KBM-7 (cell line): ENCODE results near the gene AGBL4.

Source experiments
- DNase-seq: peaks from one replicate; pipeline ENCODE4 v3.0.0-alpha.2; 2015
- in situ Hi-C: fragments of 300-500 bp; cut with MboI; formaldehyde crosslinking; loops from 2 replicates; pipeline ENCODE4 v1.14.3; 2020; ENCODE audit warnings: low sequenced_read_pairs, low pct_unique_long_range_greater_than_20kb, mixed read lengths

Gene AGBL4

GRCh38 chr1:48730164-48730910 is 1293.4 kb downstream of the AGBL4 start:
- in situ Hi-C loops, result no loop called here
- DNase-seq, result no peak

- no peak for DNase-seq
- in situ Hi-C loops, result no loop called here
Measured at GRCh38 chr1:48728584-48728983, 1295.2 kb downstream of the AGBL4 start.

DNA sequence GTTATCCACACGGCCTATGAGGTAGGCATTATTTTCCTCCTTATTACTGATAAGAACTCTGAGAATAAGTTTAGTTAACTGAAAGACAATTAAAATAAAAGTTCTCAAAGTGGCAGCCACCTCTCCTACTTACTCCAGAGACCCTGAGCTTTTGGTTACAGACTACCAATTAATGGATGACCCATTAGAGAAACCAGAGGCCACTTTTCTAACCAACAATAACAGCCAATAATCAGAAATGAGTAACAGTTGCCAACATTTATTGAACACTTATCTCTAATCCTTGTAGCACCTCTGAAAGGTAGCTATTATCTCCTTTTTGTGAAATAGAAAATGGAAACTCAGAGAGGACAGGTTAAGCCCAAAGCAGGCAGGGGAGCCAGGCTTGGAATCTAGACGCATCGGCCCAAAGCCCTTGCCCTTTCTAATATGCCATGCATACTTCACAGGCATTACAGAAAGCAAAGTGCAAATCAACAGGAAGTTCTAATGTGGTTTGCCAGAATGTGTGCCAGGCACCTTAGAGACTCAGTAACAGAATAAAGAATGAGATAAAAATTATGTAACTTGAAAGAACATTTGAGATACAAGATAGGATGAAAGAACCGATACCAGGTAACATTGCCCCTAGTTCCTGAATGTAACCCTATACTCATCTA is 1297.1 kb downstream of the AGBL4 start:
- DNase-seq, result no peak
- in situ Hi-C loops, result no loop called here

GRCh38 chr1:48726139-48726538 is 1297.6 kb downstream of the AGBL4 start:
- in situ Hi-C loops, result no loop called here
- no peak for DNase-seq

- in situ Hi-C loops, result no loop called here
- DNase-seq, result no peak
Measured at GRCh38 chr1:48725341-48726046, 1298.3 kb downstream of the AGBL4 start.

DNA sequence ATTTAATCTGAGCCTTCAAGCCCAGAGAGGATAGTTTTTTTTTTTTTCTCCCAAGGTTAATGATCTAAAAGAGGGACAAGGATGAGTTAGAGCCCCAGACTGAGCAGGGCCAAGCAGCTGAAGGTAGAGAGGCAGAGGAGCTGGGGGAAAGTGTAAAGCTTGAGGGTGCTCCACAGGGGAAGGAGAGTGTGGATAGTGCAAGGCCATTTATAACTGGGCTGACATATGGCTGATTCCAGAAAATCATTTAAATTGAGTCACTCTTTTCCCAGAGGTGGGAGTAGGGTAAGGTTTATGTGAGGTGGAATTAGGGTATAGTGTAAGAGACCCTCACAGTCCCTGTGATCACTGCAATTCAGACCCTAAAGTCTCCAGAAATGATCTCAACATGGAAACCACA is 1302.8 kb downstream of the AGBL4 start:
- in situ Hi-C loops, result no loop called here
- no peak for DNase-seq

GRCh38 chr1:48718705-48719104 is 1305.0 kb downstream of the AGBL4 start:
- in situ Hi-C loops, result no loop called here
- DNase-seq, result no peak

DNA sequence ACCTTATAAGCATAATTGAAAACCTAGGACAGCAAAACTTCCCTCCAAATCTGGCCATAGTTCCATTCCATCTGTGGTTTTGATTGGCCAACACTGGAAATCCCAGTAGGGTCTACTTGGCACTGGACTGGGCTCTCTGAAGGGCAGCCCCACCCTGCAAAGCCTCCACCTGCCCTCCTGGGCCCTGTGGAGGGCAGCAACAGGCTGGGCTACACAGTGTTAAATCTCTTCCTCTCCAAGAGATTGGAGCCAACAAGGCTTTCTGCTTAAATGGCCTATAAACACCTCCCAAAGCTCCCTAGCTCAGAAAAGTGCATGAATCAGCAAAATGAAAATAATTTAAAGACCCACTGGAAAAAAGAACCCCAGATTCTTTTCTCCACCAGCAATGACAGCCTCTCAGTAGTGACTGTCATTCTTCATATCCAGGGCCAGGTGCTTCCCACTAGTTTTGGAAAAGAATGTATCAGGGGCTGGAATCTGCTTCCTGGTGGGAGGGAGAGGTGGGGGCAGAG is 1305.6 kb downstream of the AGBL4 start:
- DNase-seq, result no peak
- in situ Hi-C loops, result no loop called here

DNA sequence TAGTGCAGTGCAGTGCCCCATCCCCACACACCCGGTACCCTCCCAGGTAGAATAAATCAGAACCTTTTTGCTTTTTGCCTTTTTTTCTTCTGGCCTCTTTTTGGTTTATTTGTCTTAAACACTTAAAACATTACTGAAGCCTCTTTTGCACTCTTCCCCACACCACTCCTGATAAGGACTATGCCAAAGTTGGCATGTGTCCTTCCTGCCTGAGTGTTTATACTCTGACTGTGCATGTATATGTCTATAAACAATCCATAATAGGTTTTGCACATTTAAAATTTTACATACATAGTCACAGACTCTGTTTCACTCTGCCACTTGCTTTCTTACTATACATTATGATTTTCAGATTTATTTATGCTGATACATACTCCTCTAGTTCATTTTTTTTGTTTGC is 1306.7 kb downstream of the AGBL4 start:
- in situ Hi-C loops, result no loop called here
- no peak for DNase-seq

- DNase-seq, result no peak
- in situ Hi-C loops, result no loop called here
Measured at GRCh38 chr1:48715921-48716320, 1307.8 kb downstream of the AGBL4 start.

GRCh38 chr1:48710915-48711314 is 1312.8 kb downstream of the AGBL4 start:
- in situ Hi-C loops, result no loop called here
- no peak for DNase-seq

- no peak for DNase-seq
- in situ Hi-C loops, result no loop called here
Measured at GRCh38 chr1:48710318-48710717, 1313.4 kb downstream of the AGBL4 start.

- in situ Hi-C loops, result no loop called here
- no peak for DNase-seq
Measured at GRCh38 chr1:48704736-48705135, 1319.0 kb downstream of the AGBL4 start.

GRCh38 chr1:48701445-48701844 is 1322.3 kb downstream of the AGBL4 start:
- in situ Hi-C loops, result no loop called here
- DNase-seq, result no peak

- DNase-seq, result peak; percentile 62
- in situ Hi-C loops, result no loop called here
Measured at GRCh38 chr1:48697066-48697707, 1326.6 kb downstream of the AGBL4 start.

DNA sequence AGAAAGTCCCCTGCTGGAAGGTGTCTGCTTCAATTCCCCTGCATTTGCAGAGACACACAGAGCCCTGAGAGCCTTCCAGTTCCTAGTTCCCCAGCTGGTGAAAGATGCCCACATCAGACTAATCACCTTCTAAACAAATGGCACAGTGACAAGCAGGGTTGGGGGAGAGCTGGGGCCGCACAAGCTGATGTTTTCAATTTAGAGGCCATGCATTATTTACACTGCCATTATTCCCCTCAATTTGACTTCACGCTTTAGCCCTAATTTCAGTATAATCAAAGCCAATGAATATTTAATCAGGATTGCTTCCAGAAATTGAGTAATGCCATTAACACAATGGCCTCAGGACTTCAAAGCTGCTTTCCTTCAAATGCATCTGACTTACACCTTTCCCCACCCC is 1328.6 kb downstream of the AGBL4 start:
- in situ Hi-C loops, result no loop called here
- no peak for DNase-seq

DNA sequence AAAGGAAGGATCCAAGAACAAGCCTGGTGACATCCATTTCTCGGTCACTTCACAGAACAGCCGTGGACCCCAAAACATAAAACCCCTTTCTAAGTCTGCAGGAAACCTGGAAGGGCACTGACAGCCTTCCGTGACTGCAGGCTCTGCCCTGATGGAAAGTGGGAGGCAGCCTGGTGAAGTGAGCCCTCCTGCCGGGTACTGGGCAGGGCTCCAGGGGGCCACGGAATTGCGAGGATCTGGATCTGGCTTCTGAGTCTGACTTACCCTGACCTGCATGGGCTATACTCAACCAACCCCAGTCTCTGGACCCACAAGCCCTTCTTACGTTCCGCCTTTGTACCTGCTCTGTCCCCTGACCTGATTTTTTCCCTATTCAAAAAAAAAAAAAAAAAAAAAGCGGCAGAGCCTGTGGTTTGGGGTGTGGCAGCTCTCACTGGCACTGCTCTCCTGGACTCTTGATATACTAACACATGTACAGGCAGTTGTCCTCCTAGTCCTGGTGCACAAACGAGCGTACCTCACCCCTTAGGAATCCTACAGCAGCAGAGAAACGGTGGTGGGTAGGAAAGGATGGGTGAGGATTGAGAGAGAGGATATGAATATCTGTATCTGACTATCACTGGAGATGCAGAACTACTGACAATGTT is 1330.0 kb downstream of the AGBL4 start:
- in situ Hi-C loops, result no loop called here
- no peak for DNase-seq

DNA sequence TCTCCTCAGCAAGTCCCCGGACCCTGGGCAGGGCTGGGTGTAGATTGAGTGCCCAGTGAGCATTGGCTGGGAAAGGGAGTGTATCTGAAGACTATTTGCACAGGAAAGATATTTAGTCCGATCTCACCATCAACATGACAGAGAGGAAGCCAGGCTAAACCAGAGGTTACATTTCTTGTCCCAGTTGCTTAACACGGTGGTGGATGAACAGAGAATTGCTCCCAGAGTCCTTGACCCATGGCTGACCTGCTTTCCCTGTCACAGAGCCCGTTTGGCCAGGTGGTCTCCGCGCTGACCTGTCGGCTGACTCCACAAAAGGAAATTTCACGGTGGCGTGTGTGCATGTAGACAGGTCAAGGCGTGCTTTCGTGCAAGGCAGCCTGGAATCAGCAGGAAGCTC is 1330.6 kb downstream of the AGBL4 start:
- DNase-seq, result no peak
- in situ Hi-C loops, result no loop called here

GRCh38 chr1:48692235-48692634 is 1331.5 kb downstream of the AGBL4 start:
- no peak for DNase-seq
- in situ Hi-C loops, result no loop called here
